Suppressor macrophage treated with lipopolysaccharide for 4 hours (primary cell): ENCODE data around the gene TKTL1.

Source experiments
- DNase-seq: peaks from one replicate; pipeline ENCODE4 v3.0.0-alpha.2; 2020

The TKTL1 gene

DNA sequence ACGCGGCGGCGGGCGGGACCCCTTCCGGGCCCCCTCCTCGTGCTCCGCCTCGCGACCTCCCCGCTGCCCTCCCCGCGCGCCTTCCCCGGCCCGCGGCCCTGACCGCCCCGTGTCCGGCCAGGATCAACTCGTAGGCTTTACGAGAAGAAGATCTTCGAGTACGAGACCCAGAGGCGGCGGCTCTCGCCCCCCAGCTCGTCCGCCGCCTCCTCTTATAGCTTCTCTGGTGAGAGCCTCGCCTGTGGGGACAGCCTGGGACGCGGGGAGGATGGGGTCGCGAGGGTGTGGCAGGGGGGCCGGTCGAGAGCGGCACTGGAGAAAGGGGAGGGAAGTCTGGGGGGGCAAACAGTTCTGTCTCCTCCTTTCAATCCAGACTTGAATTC, 84.0 kb downstream of the TKTL1 start:
- DNase-seq = no peak
